Parathyroid adenoma (tissue), 2 donors: ENCODE data around the gene MAPK8IP3.

ENCODE experiments used
- H2AFZ ChIP-seq: fragments of 300-600 bp; sonication (generic); one replicate; pipeline ENCODE4 v1.7.0; 2017; ENCODE audit warnings: antibody characterized with exemption, mild to moderate bottlenecking
- H3K27ac ChIP-seq: fragments of 300-600 bp; sonication (generic); one replicate; pipeline ENCODE4 v1.7.0; 2017
- H3K27me3 ChIP-seq: fragments of 300-600 bp; sonication (generic); one replicate; pipeline ENCODE4 v1.7.0; 2017; ENCODE audit warnings: low read length; ENCODE audit not compliant: control insufficient read depth, insufficient read depth
- H3K36me3 ChIP-seq: fragments of 300-600 bp; sonication (generic); one replicate; pipeline ENCODE4 v1.7.0; 2017; ENCODE audit warnings: low read length; ENCODE audit not compliant: control insufficient read depth, insufficient read depth
- H3K4me1 ChIP-seq: fragments of 300-600 bp; sonication (generic); one replicate; pipeline ENCODE4 v1.7.0; 2017; ENCODE audit warnings: control low read depth
- H3K4me2 ChIP-seq: fragments of 300-600 bp; sonication (generic); one replicate; pipeline ENCODE4 v1.7.0; 2017; ENCODE audit warnings: low read length
- H3K4me3 ChIP-seq: fragments of 300-600 bp; sonication (generic); one replicate; pipeline ENCODE4 v1.7.0; 2017; ENCODE audit warnings: low read depth, low read length
- H3K79me2 ChIP-seq: fragments of 300-600 bp; sonication (generic); one replicate; pipeline ENCODE4 v1.7.0; 2017; ENCODE audit warnings: control low read depth
- H3K9ac ChIP-seq: fragments of 300-600 bp; sonication (generic); one replicate; pipeline ENCODE4 v1.7.0; 2017; ENCODE audit warnings: mild to moderate bottlenecking
- H3K9me3 ChIP-seq: fragments of 300-600 bp; sonication (generic); one replicate; pipeline ENCODE4 v1.7.0; 2017; ENCODE audit warnings: low read length; ENCODE audit not compliant: control insufficient read depth
- CTCF ChIP-seq: fragments of 300-600 bp; sonication (generic); IDR thresholded peaks from one replicate; pipeline ENCODE4 v1.7.0; 2017; ENCODE audit warnings: antibody characterized with exemption, mild to moderate bottlenecking
- donor health status: primary hyperparathyroidism.

Gene MAPK8IP3

DNA sequence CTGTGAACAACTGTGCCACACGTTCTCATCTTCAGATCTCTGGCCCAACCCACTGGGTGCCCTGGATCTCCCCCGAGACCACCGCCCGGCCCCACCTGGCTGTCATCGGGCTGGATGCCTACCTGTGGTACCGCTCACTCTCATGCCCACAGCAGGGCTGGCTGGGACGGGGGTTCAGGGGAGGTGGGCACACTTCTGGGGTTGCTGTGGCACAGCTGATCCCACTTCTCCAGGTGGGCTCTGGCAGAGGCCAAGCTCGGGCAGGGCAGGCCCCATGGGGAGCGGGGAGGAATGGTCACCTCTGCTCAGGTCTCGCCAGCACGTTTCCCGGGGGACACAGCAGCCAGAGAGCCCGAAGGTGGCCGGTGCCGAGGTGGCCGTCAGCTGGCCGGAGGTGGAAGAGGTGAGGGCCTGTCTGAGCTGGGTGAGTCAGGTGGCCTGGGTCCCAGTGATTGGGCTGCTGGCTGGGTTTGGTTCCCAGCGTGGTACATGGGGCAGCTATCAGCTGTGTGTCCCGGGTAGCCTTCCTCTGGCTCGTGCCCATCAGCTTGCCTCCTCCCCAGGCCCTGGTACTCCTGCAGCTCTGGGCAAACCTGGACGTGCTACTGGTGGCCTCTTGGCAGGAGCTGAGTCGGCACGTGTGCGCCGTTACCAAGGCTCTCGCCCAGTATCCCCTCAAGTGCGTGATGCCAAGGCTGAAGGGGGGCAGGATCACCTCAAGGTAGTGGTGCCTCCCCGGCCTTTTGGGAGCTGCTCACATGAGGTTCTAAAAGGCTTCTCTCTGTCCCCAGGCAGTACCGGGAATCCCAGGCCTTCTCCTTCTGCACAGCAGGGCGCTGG is 69.2 kb downstream of the MAPK8IP3 start:
- Histone ChIP-seq H3K4me3 (no peak overlapping the region), H3K4me1 (peaks cover 1% of the 10 kb centered on the region), H2AFZ (no peak overlapping the region), H3K27ac (no peak overlapping the region), H3K27me3 (no peaks in the 10 kb centered on the region), H3K9me3 (no peaks in the 10 kb centered on the region), H3K9ac (no peak overlapping the region), H3K79me2 (peaks cover 5% of the 10 kb centered on the region), H3K4me2 (no peak overlapping the region), H3K36me3 (no peaks in the 10 kb centered on the region)
- TF ChIP-seq CTCF, result no peak

- H3K27me3 ChIP-seq, result no peaks in the 10 kb centered on the region
- peaks cover 5% of the 10 kb centered on the region for H3K79me2 ChIP-seq
- H3K4me2 ChIP-seq, result no peak overlapping the region
- no peak overlapping the region for H2AFZ ChIP-seq
- H3K9me3 ChIP-seq, result no peaks in the 10 kb centered on the region
- H3K27ac ChIP-seq, result no peak overlapping the region
- H3K9ac ChIP-seq, result no peak overlapping the region
- H3K36me3 ChIP-seq, result no peaks in the 10 kb centered on the region
- peaks cover 1% of the 10 kb centered on the region for H3K4me1 ChIP-seq
- TF ChIP-seq CTCF, result no peak
- no peak overlapping the region for H3K4me3 ChIP-seq
Measured at GRCh38 chr16:1775846-1776671, 70.1 kb downstream of the MAPK8IP3 start.

GRCh38 chr16:1776672-1776955 is 70.6 kb downstream of the MAPK8IP3 start:
- no peaks in the 10 kb centered on the region for H3K9me3 ChIP-seq
- TF ChIP-seq CTCF, result no peak
- H3K36me3 ChIP-seq, result no peaks in the 10 kb centered on the region
- H3K27me3 ChIP-seq, result no peaks in the 10 kb centered on the region
- no peak overlapping the region for H3K9ac ChIP-seq
- H3K79me2 ChIP-seq, result peaks cover 9% of the 10 kb centered on the region
- no peak overlapping the region for H2AFZ ChIP-seq
- H3K4me2 ChIP-seq, result no peak overlapping the region
- H3K4me1 ChIP-seq, result peaks cover 4% of the 10 kb centered on the region
- no peak overlapping the region for H3K27ac ChIP-seq
- no peak overlapping the region for H3K4me3 ChIP-seq

GRCh38 chr16:1776991-1777374 is 71.0 kb downstream of the MAPK8IP3 start:
- H3K9me3 ChIP-seq, result no peaks in the 10 kb centered on the region
- H3K36me3 ChIP-seq, result no peaks in the 10 kb centered on the region
- H3K9ac ChIP-seq, result no peak overlapping the region
- H3K79me2 ChIP-seq, result peaks cover 9% of the 10 kb centered on the region
- peaks cover 4% of the 10 kb centered on the region for H3K4me1 ChIP-seq
- no peak overlapping the region for H3K4me3 ChIP-seq
- no peak for TF ChIP-seq CTCF
- no peaks in the 10 kb centered on the region for H3K27me3 ChIP-seq
- H3K27ac ChIP-seq, result no peak overlapping the region
- H2AFZ ChIP-seq, result no peak overlapping the region
- H3K4me2 ChIP-seq, result no peak overlapping the region
